H1 (cell line): ENCODE data around the gene PIK3R5. TPM values are rescaled to one million over a fixed set of nuclear protein-coding genes. Genes with fewer than 3 reads are reported as not detected.

Experiments used
- CHD7 ChIP-seq: fragments of 300-600 bp; sonication (generic); IDR thresholded peaks from 2 replicates; pipeline ENCODE4 v1.7.1; 2012; ENCODE audit warnings: low read length, moderate library complexity, mild to moderate bottlenecking, inconsistent platforms; ENCODE audit not compliant: insufficient replicate concordance
- KDM1A ChIP-seq: fragments of 200-600, 300-600 bp; sonication (generic); IDR thresholded peaks from 2 replicates; pipeline ENCODE4 v1.7.1; 2016; ENCODE audit warnings: mild to moderate bottlenecking, low read length, borderline replicate concordance
- SAP30 ChIP-seq: fragments of 300-600 bp; sonication (generic); IDR thresholded peaks from 2 replicates; pipeline ENCODE4 v1.7.1; 2012; ENCODE audit warnings: low read length, moderate library complexity, mild to moderate bottlenecking, inconsistent platforms; ENCODE audit not compliant: insufficient read depth, insufficient replicate concordance
- polyA plus RNA-seq, 7 experiments: library from polyadenylated mRNA; depleted of rRNA in 3 of 7; stranded (reverse) in 5 of 7; unstranded in 2 of 7; fragments of >200 nt in 5 of 7; fragments of 200-250 nt in 2 of 7; gene quantifications; 1 replicate in 5 of 7; 2 replicates in 1 of 7; 4 replicates in 1 of 7; pipeline versions ENCODE4 v1.2.1 to v1.2.3, GENCODE V29; 2011 to 2013; ENCODE audit warnings: missing spikeins in 2 of 7, mixed read lengths in 2 of 7
- total RNA-seq: library from RNA; stranded (reverse); fragmentation: NEBNext Ultra II Directional; extraction: Animal tissue kit (Norgen Biotek cat#: 25700); gene quantifications from 2 replicates; pipeline ENCODE4 v1.2.1, GENCODE V29; 2021

PIK3R5 gene
- total and polyA plus RNA-seq, 2 of the 8 experiments (the other 6 are each of a cell fraction or from before 2014, with no cell fraction given): 2.7 to 4.3 TPM

GRCh38 chr17:8923762-8924161 is 41.7 kb downstream of the PIK3R5 start (continued):
- TF ChIP-seq CHD7 (no peak), SAP30 (no peak), KDM1A (no peak)
